Measurements from ENCODE around the gene OR3A2.
"Not testable (repeated sequence)": the region's sequence is repeated elsewhere in the genome, so short reads cannot be mapped to it uniquely, and the experiment has no call there.

DNA sequence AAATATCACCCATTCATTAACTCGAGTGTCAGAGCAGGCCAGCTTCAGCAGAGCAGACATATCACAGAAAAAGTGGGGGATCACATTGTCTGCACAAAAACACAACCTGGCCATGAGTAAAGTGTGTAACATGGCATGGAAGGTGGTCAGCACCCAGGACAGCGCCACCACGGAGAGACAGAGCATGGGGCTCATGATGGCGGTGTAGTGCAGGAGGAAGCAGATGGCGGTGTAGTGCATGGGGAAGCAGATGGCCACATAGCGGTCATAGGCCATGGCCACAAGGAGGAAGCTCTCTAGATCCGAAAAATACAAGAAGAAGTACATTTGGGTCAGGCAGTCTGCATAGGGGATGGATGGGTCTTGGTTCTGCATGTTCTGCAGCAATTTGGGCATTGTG, 47.1 kb upstream of the OR3A2 start:
- TF ChIP-seq, protein P1, sequence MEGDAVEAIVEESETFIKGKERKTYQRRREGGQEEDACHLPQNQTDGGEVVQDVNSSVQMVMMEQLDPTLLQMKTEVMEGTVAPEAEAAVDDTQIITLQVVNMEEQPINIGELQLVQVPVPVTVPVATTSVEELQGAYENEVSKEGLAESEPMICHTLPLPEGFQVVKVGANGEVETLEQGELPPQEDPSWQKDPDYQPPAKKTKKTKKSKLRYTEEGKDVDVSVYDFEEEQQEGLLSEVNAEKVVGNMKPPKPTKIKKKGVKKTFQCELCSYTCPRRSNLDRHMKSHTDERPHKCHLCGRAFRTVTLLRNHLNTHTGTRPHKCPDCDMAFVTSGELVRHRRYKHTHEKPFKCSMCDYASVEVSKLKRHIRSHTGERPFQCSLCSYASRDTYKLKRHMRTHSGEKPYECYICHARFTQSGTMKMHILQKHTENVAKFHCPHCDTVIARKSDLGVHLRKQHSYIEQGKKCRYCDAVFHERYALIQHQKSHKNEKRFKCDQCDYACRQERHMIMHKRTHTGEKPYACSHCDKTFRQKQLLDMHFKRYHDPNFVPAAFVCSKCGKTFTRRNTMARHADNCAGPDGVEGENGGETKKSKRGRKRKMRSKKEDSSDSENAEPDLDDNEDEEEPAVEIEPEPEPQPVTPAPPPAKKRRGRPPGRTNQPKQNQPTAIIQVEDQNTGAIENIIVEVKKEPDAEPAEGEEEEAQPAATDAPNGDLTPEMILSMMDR (IDR thresholded peaks at IDR 0.05): not testable (repeated sequence)
- not testable (repeated sequence) for TF ChIP-seq POLR2A (IDR thresholded peaks at IDR 0.05; ENCODE audit: low read depth); EP300 (IDR thresholded peaks at IDR 0.05)

Data from esophagus muscularis mucosa (tissue), 4 donors.